HepG2 (cell line): ENCODE data around the gene PPIG.

ENCODE experiments used
- CTCF ChIP-seq: sonication (generic); formaldehyde crosslinking; IDR thresholded peaks from 2 replicates; pipeline ENCODE4 v1.5.0; 2020; ENCODE audit warnings: mild to moderate bottlenecking, missing genetic modification reagents, moderate library complexity
- MAFF ChIP-seq: IDR thresholded peaks from 2 replicates; pipeline ENCODE4 v1.6.1; 2011; ENCODE audit warnings: low read depth, low read length, improper control_type of control experiment
- MXI1 ChIP-seq: IDR thresholded peaks from 3 replicates; pipeline ENCODE4 v1.6.1; 2012; ENCODE audit warnings: low read depth, low read length, inconsistent platforms, borderline replicate concordance
- NCOA5 ChIP-seq: sonication (generic); formaldehyde crosslinking; IDR thresholded peaks from 2 replicates; pipeline ENCODE4 v1.4.0; 2020; ENCODE audit warnings: missing genetic modification reagents
- ONECUT2 ChIP-seq: sonication (generic); formaldehyde crosslinking; IDR thresholded peaks from 2 replicates; pipeline ENCODE4 v1.4.0; 2020; ENCODE audit warnings: missing genetic modification reagents
- REST ChIP-seq, 2 experiments: IDR thresholded peaks; 2 replicates each; pipeline ENCODE4 v1.6.1; 2011 to 2012; ENCODE audit warnings: low read length in 2 of 2, borderline replicate concordance in 1 of 2, low read depth in 1 of 2, mild to moderate bottlenecking in 1 of 2, moderate library complexity in 1 of 2
- TP53 ChIP-seq: sonication (generic); formaldehyde crosslinking; conservative IDR thresholded peaks from 2 replicates; pipeline ENCODE4 v1.4.0; 2020; ENCODE audit warnings: missing genetic modification reagents
- ZBTB21 ChIP-seq: sonication (generic); formaldehyde crosslinking; IDR thresholded peaks from 2 replicates; pipeline ENCODE4 v1.4.0; 2020; ENCODE audit warnings: missing genetic modification reagents
- ZBTB49 ChIP-seq: sonication (generic); formaldehyde crosslinking; IDR thresholded peaks from 2 replicates; pipeline ENCODE4 v1.4.0; 2020; ENCODE audit warnings: missing genetic modification reagents, borderline replicate concordance
- ZFP36 ChIP-seq: fragments of 150-350 bp; IDR thresholded peaks from 2 replicates; pipeline ENCODE4 v1.6.1; 2018; ENCODE audit warnings: borderline replicate concordance, low read length, low read depth; ENCODE audit not compliant: partially characterized antibody
- ZNF292 ChIP-seq: sonication (generic); formaldehyde crosslinking; IDR thresholded peaks from 2 replicates; pipeline ENCODE4 v1.8.1; 2022; ENCODE audit warnings: mild to moderate bottlenecking, low read depth, missing genetic modification reagents, borderline replicate concordance
- ZNF567 ChIP-seq: sonication (generic); formaldehyde crosslinking; IDR thresholded peaks from 2 replicates; pipeline ENCODE4 v1.8.1; 2023; ENCODE audit warnings: mild to moderate bottlenecking, missing genetic modification reagents, borderline replicate concordance

DNA sequence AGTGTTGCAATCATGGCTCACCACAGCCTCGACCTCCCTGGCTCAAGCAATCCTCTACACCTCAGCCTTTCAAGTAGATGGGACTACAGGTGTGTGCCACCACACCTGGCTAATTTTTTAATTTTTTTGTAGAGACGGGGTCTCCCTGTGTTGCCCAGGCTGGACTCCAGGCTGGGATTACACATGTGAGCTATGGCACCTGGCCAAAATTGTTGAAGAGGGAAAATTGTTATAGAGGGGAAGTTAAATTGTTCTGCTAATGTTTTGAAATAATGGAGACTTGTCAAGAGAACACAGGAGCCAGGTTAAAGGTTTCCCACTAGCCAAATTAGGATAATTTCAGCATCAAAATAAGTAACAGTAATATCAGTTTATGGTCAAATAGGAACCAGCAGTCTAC, 25.1 kb downstream of the PPIG start:
- no peak for TF ChIP-seq ZNF567 (CRISPR knock-in tag)
- TF ChIP-seq MXI1: no peak
- no peak for TF ChIP-seq CTCF (CRISPR knock-in tag)
- no peak for TF ChIP-seq ZBTB49 (CRISPR knock-in tag)
- no peak for TF ChIP-seq ZFP36
- no peak for TF ChIP-seq NCOA5 (CRISPR knock-in tag)
- no peak for TF ChIP-seq ONECUT2 (CRISPR knock-in tag)
- no peak for TF ChIP-seq REST (IDR thresholded peaks at IDR 0.05; ENCODE audit: borderline replicate concordance in 1 of 2, low read depth in 1 of 2, low read length in 2 of 2)
- TF ChIP-seq MAFF: no peak
- TF ChIP-seq ZBTB21: no peak
- no peak for TF ChIP-seq TP53
- no peak for TF ChIP-seq ZNF292 (CRISPR knock-in tag)
